WTC11 (cell line): Measurements from ENCODE around the gene RIMBP2. TPM values are rescaled to one million over a fixed set of nuclear protein-coding genes. Genes with fewer than 3 reads are reported as not detected.

Source experiments
- ATAC-seq: fragments of 200-7000 bp; cut with Tn5 transposase; 2 replicates; pipeline ENCODE4 v1.10.0; 2021; ENCODE audit warnings: mild to moderate bottlenecking, moderate library complexity
- CTCF ChIA-PET: fragments of 300-600 bp; sonication (Branson Sonifier 250); formaldehyde crosslinking; loops from one replicate; lab custom pipeline; 2021; ENCODE audit warnings: antibody characterized with exemption; lab: Charles Lee
- POLR2A ChIA-PET: fragments of 350-600 bp; sonication (Branson Sonifier 250); formaldehyde crosslinking; loops from one replicate; lab custom pipeline; 2021; ENCODE audit warnings: antibody characterized with exemption; lab: Charles Lee
- DNase-seq: peaks from one replicate; pipeline ENCODE4 v3.0.0; 2021; ENCODE audit warnings: low spot score
- H3K27ac Mint-ChIP-seq: 2 replicates; pipeline ENCODE4 v1.8.0; 2021; ENCODE audit warnings: mixed read lengths
- H3K27me3 Mint-ChIP-seq: 2 replicates; pipeline ENCODE4 v1.8.0; 2021; ENCODE audit warnings: low read depth, mild to moderate bottlenecking, moderate library complexity, mixed read lengths
- H3K36me3 Mint-ChIP-seq: 2 replicates; pipeline ENCODE4 v1.8.0; 2021; ENCODE audit warnings: mixed read lengths
- H3K4me1 Mint-ChIP-seq: 2 replicates; pipeline ENCODE4 v1.8.0; 2022; ENCODE audit warnings: mixed read lengths
- H3K4me3 Mint-ChIP-seq: 2 replicates; pipeline ENCODE4 v1.8.0; 2021; ENCODE audit warnings: mild to moderate bottlenecking, moderate library complexity, mixed read lengths
- H3K9me3 Mint-ChIP-seq: 2 replicates; pipeline ENCODE4 v1.8.0; 2021; ENCODE audit warnings: mixed read lengths
- FOXJ3 ChIP-seq: sonication (generic); formaldehyde crosslinking; IDR thresholded peaks from 2 replicates; pipeline ENCODE4 v1.9.0; 2021; ENCODE audit warnings: missing genetic modification reagents, mild to moderate bottlenecking, borderline replicate concordance
- FOXK1 ChIP-seq: sonication (generic); formaldehyde crosslinking; IDR thresholded peaks from 2 replicates; pipeline ENCODE4 v1.8.0; 2022; ENCODE audit warnings: mild to moderate bottlenecking, moderate library complexity, missing genetic modification reagents
- GABPB1 ChIP-seq: sonication (generic); formaldehyde crosslinking; IDR thresholded peaks from 2 replicates; pipeline ENCODE4 v1.8.1; 2023; ENCODE audit warnings: mild to moderate bottlenecking, missing genetic modification reagents
- IRF2 ChIP-seq: sonication (generic); formaldehyde crosslinking; IDR thresholded peaks from 2 replicates; pipeline ENCODE4 v1.8.0; 2022; ENCODE audit warnings: low read depth, missing genetic modification reagents, borderline replicate concordance
- JUN ChIP-seq: sonication (generic); formaldehyde crosslinking; IDR thresholded peaks from 2 replicates; pipeline ENCODE4 v1.8.0; 2023; ENCODE audit warnings: mild to moderate bottlenecking, missing genetic modification reagents
- MXD4 ChIP-seq: fragments of 250-450 bp; sonication (Bioruptor Pico); IDR thresholded peaks from 2 replicates; pipeline ENCODE4 v1.8.0; 2021; ENCODE audit warnings: mild to moderate bottlenecking, moderate library complexity, borderline replicate concordance
- MYBL2 ChIP-seq: sonication (generic); formaldehyde crosslinking; IDR thresholded peaks from 2 replicates; pipeline ENCODE4 v1.8.1; 2023; ENCODE audit warnings: mild to moderate bottlenecking, moderate library complexity, missing genetic modification reagents
- NR1H2 ChIP-seq: sonication (generic); formaldehyde crosslinking; IDR thresholded peaks from 2 replicates; pipeline ENCODE4 v1.9.0; 2021; ENCODE audit warnings: mild to moderate bottlenecking, moderate library complexity, missing genetic modification reagents
- RELA ChIP-seq: sonication (generic); formaldehyde crosslinking; IDR thresholded peaks from 2 replicates; pipeline ENCODE4 v1.8.1; 2022; ENCODE audit warnings: missing genetic modification reagents, mild to moderate bottlenecking, borderline replicate concordance
- SMAD3 ChIP-seq: sonication (generic); formaldehyde crosslinking; IDR thresholded peaks from 2 replicates; pipeline ENCODE4 v1.8.0; 2022; ENCODE audit warnings: missing genetic modification reagents, mild to moderate bottlenecking, borderline replicate concordance
- SMAD4 ChIP-seq: sonication (generic); formaldehyde crosslinking; IDR thresholded peaks from 2 replicates; pipeline ENCODE4 v1.8.0; 2022; ENCODE audit warnings: mild to moderate bottlenecking, missing genetic modification reagents
- TCF7 ChIP-seq: sonication (generic); formaldehyde crosslinking; IDR thresholded peaks from 2 replicates; pipeline ENCODE4 v1.8.0; 2022; ENCODE audit warnings: mild to moderate bottlenecking, low read depth, missing genetic modification reagents, moderate library complexity
- ZBTB21 ChIP-seq: sonication (generic); formaldehyde crosslinking; IDR thresholded peaks from 2 replicates; pipeline ENCODE4 v1.8.1; 2023; ENCODE audit warnings: mild to moderate bottlenecking, missing genetic modification reagents, borderline replicate concordance
- ZNF121 ChIP-seq: sonication (generic); formaldehyde crosslinking; IDR thresholded peaks from 2 replicates; pipeline ENCODE4 v1.8.0; 2023; ENCODE audit warnings: missing genetic modification reagents
- ZNF138 ChIP-seq: sonication (generic); formaldehyde crosslinking; conservative IDR thresholded peaks from 2 replicates; pipeline ENCODE4 v1.8.1; 2022; ENCODE audit warnings: mild to moderate bottlenecking, moderate library complexity, missing genetic modification reagents
- ZNF219 ChIP-seq: sonication (generic); formaldehyde crosslinking; IDR thresholded peaks from 2 replicates; pipeline ENCODE4 v1.8.0; 2023; ENCODE audit warnings: missing genetic modification reagents, mild to moderate bottlenecking, borderline replicate concordance
- ZNF317 ChIP-seq: sonication (generic); formaldehyde crosslinking; IDR thresholded peaks from 2 replicates; pipeline ENCODE4 v1.8.1; 2023; ENCODE audit warnings: low read depth, mild to moderate bottlenecking, moderate library complexity, missing genetic modification reagents, borderline replicate concordance
- ZNF423 ChIP-seq: fragments of 250-450 bp; sonication (Bioruptor Pico); IDR thresholded peaks from 2 replicates; pipeline ENCODE4 v2.1.2; 2022; ENCODE audit warnings: mild to moderate bottlenecking, moderate library complexity
- total RNA-seq: library from RNA; stranded (reverse); gene quantifications from 3 replicates; pipeline ENCODE4 v1.2.3, GENCODE V29; 2021
- TF ChIP-seq, protein P1 (sequence below): sonication (generic); formaldehyde crosslinking; IDR thresholded peaks from 2 replicates; pipeline ENCODE4 v1.8.1; 2023; ENCODE audit warnings: mild to moderate bottlenecking, missing genetic modification reagents, moderate library complexity
- TF ChIP-seq, protein P2 (sequence below): sonication (generic); formaldehyde crosslinking; IDR thresholded peaks from 2 replicates; pipeline ENCODE4 v1.8.0; 2022; ENCODE audit warnings: mild to moderate bottlenecking, missing genetic modification reagents
- TF ChIP-seq, protein P3 (sequence below): sonication (generic); formaldehyde crosslinking; IDR thresholded peaks from 2 replicates; pipeline ENCODE4 v1.8.0; 2023; ENCODE audit warnings: missing genetic modification reagents
- TF ChIP-seq, protein P4 (sequence below): sonication (generic); formaldehyde crosslinking; IDR thresholded peaks from 2 replicates; pipeline ENCODE4 v1.8.0; 2023; ENCODE audit warnings: missing genetic modification reagents, mild to moderate bottlenecking, borderline replicate concordance

RIMBP2 gene
- total RNA-seq, 1 experiment from 2014 or later: 2.6 TPM

DNA sequence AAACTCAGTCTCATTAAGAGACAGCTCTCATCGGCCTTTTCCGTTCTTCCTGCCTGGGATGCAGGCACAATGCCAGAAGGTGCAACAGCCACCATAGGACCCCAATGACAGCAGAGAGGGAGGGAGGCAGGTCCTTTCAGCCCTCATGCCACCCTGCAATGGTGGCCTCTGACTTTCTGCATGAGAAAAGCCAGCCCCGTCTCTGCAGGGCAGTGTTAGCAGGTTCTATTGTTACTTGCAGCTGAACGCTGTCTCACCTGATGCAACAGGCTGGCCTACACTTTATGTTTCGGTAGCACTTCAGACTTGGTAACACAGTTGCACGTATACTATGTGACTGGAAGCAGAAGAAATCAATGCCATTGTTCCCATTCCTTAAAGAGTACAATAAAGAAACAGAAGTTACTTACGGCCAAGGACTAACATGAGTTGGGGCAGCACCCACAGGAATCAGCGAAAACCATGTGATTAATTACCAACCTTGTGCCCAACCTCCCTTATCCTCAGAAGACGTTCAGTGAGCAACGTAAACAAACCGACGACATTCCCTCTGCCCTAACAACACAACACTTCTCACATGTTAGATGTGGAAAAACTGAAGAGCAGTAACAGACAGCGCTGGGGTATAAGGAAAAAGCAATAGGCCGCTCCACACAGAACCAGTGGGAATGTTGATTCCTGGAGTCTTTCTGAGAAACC lies 102.1 kb downstream of the RIMBP2 start:
- Mint-ChIP-seq H3K36me3 (no peaks in the 10 kb centered on the region), H3K9me3 (no peaks in the 10 kb centered on the region), H3K27me3 (no peaks in the 10 kb centered on the region), H3K27ac (no peak overlapping the region)
- ChIA-PET POLR2A (no interaction called here), CTCF (interaction anchor here (0.7 kb wide), 1 partner anchor 100 kb away, joined by 4 read pairs; no protein-coding TSS in a partner anchor)
- no peak for ATAC-seq
- TF ChIP-seq FOXJ3 (CRISPR knock-in tag): no peak
- no peak for TF ChIP-seq FOXK1 (CRISPR knock-in tag)
- no peak for TF ChIP-seq ZNF423 (CRISPR knock-in tag)
- TF ChIP-seq, all 79 proteins: peak for 0
- DNase-seq: no peak
- Mint-ChIP-seq H3K4me1 (peaks cover 8% of the 10 kb centered on the region; the same call in 1 of the 2 replicates), H3K4me3 (no peak overlapping the region)

DNA sequence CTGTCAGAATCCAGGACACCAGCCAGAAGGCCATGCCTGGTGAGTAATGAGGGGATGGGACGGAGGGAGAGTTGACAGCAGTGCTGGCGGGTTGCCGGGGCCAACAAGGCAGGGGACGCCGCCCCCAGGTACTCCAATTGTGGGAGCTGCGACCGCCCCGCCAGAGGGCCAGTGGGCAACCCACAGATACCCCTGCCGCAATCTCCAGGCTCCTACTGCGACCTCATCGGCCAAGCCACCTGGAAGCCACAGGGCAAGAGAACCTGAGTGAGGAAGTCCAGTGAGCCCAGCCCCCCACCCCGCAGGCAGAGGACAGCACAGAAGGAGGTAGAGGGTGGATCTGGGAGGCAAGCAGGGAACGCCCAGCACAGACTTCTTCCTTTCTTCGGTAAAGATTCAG lies 103.0 kb downstream of the RIMBP2 start:
- TF ChIP-seq RELA (CRISPR knock-in tag) (no peak), TCF7 (CRISPR knock-in tag) (no peak), ZNF138 (no peak), SMAD4 (CRISPR knock-in tag) (no peak), IRF2 (CRISPR knock-in tag) (no peak), NR1H2 (no peak), SMAD3 (no peak), MYBL2 (CRISPR knock-in tag) (no peak), ZNF219 (no peak), GABPB1 (CRISPR knock-in tag) (no peak), JUN (CRISPR knock-in tag) (no peak), ZNF317 (CRISPR knock-in tag) (no peak), MXD4 (CRISPR knock-in tag) (no peak), ZBTB21 (CRISPR knock-in tag) (no peak), ZNF423 (CRISPR knock-in tag) (no peak)
- TF ChIP-seq, protein P1, sequence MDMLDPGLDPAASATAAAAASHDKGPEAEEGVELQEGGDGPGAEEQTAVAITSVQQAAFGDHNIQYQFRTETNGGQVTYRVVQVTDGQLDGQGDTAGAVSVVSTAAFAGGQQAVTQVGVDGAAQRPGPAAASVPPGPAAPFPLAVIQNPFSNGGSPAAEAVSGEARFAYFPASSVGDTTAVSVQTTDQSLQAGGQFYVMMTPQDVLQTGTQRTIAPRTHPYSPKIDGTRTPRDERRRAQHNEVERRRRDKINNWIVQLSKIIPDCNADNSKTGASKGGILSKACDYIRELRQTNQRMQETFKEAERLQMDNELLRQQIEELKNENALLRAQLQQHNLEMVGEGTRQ (CRISPR knock-in tag): no peak
- TF ChIP-seq, all 79 proteins: peak for 0
- Mint-ChIP-seq H3K36me3 (no peaks in the 10 kb centered on the region), H3K4me1 (peaks cover 17% of the 10 kb centered on the region), H3K9me3 (no peaks in the 10 kb centered on the region), H3K4me3 (no peak overlapping the region), H3K27ac (no peak overlapping the region), H3K27me3 (no peaks in the 10 kb centered on the region)
- POLR2A ChIA-PET: no interaction called here
- DNase-seq (no peak), ATAC-seq (no peak)
- CTCF ChIA-PET: interaction anchor here (0.5 kb wide), 1 partner anchor 420 kb away, joined by 3 read pairs; no protein-coding TSS in a partner anchor

DNA sequence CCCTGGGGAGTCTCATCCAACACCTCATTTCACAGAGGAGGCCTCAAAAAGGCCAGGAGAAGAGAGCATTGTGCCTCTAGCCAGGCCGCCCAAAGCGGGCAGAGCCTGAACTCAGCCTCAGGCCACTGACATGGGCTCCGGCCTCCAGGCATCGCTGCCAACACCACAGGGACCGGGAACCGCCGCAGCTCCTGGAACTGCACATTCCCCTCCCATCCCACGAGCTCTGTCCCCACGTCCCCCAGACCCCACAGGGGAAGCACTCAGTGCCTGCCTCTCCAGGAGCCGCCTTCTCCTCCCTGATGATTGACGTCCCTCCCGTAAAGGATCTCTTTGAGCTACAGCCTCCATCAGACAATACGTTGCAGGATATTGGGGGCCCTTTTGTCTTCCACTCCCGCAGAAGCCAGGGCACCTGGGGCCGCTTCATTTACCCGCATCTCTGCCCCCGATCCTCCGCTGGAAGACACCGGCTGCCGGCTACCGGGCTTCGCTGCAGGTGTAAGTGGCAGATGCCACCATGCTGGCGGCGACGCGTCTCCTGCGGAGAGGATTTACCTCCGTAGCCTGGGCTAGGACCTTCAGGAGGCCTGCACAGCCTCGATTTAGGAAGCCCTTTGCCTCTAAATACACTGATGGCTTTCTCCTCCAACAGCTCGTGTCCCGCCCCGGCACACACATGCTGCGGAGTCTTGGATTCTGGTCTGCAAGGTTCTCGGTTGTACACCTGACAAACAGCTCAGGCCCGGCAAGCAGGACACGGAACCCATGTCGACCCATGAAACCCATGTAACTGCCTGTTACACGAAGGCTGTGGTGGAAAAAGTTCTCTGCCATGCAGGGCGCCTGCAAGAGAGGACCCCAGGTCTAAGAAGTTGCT lies 104.8 kb downstream of the RIMBP2 start:
- H3K27ac Mint-ChIP-seq: no peak overlapping the region
- TF ChIP-seq ZBTB21 (CRISPR knock-in tag) (no peak), ZNF121 (CRISPR knock-in tag) (no peak), ZNF317 (CRISPR knock-in tag) (no peak), NR1H2 (no peak), SMAD3 (no peak)
- TF ChIP-seq, protein P2, sequence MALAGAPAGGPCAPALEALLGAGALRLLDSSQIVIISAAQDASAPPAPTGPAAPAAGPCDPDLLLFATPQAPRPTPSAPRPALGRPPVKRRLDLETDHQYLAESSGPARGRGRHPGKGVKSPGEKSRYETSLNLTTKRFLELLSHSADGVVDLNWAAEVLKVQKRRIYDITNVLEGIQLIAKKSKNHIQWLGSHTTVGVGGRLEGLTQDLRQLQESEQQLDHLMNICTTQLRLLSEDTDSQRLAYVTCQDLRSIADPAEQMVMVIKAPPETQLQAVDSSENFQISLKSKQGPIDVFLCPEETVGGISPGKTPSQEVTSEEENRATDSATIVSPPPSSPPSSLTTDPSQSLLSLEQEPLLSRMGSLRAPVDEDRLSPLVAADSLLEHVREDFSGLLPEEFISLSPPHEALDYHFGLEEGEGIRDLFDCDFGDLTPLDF (CRISPR knock-in tag): no peak
- TF ChIP-seq, protein P3, sequence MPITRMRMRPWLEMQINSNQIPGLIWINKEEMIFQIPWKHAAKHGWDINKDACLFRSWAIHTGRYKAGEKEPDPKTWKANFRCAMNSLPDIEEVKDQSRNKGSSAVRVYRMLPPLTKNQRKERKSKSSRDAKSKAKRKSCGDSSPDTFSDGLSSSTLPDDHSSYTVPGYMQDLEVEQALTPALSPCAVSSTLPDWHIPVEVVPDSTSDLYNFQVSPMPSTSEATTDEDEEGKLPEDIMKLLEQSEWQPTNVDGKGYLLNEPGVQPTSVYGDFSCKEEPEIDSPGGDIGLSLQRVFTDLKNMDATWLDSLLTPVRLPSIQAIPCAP (CRISPR knock-in tag): no peak
- TF ChIP-seq, protein P4, sequence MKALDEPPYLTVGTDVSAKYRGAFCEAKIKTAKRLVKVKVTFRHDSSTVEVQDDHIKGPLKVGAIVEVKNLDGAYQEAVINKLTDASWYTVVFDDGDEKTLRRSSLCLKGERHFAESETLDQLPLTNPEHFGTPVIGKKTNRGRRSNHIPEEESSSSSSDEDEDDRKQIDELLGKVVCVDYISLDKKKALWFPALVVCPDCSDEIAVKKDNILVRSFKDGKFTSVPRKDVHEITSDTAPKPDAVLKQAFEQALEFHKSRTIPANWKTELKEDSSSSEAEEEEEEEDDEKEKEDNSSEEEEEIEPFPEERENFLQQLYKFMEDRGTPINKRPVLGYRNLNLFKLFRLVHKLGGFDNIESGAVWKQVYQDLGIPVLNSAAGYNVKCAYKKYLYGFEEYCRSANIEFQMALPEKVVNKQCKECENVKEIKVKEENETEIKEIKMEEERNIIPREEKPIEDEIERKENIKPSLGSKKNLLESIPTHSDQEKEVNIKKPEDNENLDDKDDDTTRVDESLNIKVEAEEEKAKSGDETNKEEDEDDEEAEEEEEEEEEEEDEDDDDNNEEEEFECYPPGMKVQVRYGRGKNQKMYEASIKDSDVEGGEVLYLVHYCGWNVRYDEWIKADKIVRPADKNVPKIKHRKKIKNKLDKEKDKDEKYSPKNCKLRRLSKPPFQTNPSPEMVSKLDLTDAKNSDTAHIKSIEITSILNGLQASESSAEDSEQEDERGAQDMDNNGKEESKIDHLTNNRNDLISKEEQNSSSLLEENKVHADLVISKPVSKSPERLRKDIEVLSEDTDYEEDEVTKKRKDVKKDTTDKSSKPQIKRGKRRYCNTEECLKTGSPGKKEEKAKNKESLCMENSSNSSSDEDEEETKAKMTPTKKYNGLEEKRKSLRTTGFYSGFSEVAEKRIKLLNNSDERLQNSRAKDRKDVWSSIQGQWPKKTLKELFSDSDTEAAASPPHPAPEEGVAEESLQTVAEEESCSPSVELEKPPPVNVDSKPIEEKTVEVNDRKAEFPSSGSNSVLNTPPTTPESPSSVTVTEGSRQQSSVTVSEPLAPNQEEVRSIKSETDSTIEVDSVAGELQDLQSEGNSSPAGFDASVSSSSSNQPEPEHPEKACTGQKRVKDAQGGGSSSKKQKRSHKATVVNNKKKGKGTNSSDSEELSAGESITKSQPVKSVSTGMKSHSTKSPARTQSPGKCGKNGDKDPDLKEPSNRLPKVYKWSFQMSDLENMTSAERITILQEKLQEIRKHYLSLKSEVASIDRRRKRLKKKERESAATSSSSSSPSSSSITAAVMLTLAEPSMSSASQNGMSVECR (CRISPR knock-in tag): no peak
- no peak for DNase-seq

More for the DNA sequence above, 104.8 kb downstream of the RIMBP2 start:
- peaks cover 25% of the 10 kb centered on the region for H3K4me1 Mint-ChIP-seq
- ChIA-PET CTCF (no interaction called here), POLR2A (no interaction called here)
- no peak overlapping the region for H3K4me3 Mint-ChIP-seq
- H3K27me3 Mint-ChIP-seq: no peaks in the 10 kb centered on the region
- ATAC-seq: no peak
- H3K36me3 Mint-ChIP-seq: no peaks in the 10 kb centered on the region
- no peaks in the 10 kb centered on the region for H3K9me3 Mint-ChIP-seq
